HG03571 (cell line): ENCODE measurements around the gene FAR1.

Experiments used
- ATAC-seq: cut with Tn5 transposase; IDR thresholded peaks from one replicate; pipeline ENCODE4 v1.9.1; 2021; ENCODE audit not compliant: unreplicated experiment

FAR1 gene

GRCh38 chr11:13775471-13775870 is 107.0 kb downstream of the FAR1 start:
- ATAC-seq, result no peak

DNA sequence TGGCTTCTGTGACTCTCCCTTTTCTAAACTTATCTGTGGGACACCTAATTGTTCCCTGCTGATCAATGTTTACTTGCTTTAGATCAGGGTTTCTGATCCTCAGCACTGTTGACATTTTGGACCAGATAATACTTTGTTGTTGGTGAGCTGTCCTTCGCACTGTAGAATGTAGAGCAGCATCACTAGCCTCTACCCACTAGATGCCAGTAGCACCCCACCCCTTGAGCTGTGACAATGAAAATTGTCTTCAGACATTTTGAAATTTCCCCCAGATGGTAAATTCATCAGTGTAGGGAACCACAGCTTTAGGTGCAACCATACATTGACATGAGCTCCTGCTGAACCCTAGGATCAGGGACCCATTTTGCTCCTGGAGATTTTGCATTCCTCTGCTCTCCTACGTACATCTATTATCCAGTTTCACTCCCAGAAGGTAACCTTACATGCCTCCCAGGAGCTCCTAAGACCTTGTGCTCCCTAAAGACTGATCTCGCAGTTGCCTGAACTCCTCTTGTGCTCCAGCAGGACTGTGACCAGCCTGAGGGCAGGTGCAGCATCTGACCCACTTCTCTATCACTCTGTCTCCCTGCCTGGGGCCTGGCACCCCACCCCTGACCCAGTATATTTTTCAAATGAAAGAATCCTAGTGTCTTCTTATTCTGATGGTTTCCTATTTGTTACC is 107.8 kb downstream of the FAR1 start:
- no peak for ATAC-seq

DNA sequence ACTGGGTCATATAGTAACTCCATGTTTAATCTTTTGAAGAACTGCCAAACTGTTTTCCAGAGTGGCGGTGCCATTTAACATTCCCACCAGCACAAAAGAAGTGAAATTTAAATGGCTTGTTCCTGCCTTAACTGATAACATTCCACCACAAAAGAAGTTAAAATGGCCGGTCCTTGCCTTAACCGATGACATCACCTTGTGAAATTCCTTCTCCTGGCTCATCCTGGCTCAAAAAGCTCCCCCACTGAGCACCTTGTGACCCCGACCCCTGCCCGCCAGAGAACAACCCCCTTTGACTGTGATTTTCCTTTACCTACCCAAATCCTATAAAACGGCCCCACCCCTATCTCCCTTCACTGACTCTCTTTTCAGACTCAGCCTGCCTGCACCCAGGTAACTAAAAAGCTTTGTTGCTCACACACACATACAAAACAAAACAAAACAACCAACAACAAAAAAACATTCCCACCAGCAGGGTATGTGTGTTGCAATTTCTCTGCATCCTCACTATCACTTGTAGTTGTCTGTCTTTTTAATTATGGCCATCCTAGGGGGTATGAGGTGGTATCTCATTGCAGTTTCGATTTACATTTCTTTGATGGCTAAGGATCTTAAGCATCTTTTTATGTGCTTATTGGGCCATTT is 109.0 kb downstream of the FAR1 start:
- no peak for ATAC-seq

DNA sequence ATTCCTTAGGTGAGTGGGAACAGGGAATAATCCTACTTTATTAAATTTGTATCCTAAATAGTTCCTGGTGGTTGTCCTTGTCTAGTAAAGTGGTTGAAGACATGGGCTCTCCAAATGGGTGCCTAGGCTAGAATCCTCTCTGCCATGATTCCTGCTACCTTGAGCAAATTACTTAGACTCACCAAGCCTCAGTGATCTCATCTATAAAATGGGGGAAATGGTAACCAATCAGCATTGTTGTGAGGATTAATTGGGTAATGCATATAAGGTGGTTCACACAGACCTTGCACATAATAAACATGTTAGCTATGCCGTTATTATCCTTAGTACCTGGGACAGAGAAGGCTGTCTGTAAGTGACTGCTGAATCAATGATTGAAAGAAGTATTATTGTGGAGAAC is 109.9 kb downstream of the FAR1 start:
- no peak for ATAC-seq

- ATAC-seq, result no peak
Measured at GRCh38 chr11:13781153-13781552, 112.7 kb downstream of the FAR1 start.
